Naive B cell (primary cell): ENCODE measurements around the gene CEBPE. TPM values are rescaled to one million over a fixed set of nuclear protein-coding genes. Genes with fewer than 3 reads are reported as not detected.

Experiments used
- ATAC-seq, 2 donors: fragments of 150-1000 bp; cut with Tn5 transposase; 2 replicates each; pipeline ENCODE4 v1.10.0; 2021; ENCODE audit warnings: low read depth in 2 of 2, mild to moderate bottlenecking in 2 of 2, moderate library complexity in 2 of 2
- DNase-seq: peaks from one replicate; pipeline ENCODE4 v3.0.0; 2022
- H3K27ac Mint-ChIP-seq, 6 donors: one replicate each; pipeline ENCODE4 v1.8.0; 2020 to 2022; ENCODE audit warnings: mild to moderate bottlenecking in 6 of 6, mixed read lengths in 6 of 6, moderate library complexity in 5 of 6, inconsistent platforms in 2 of 6
- H3K27me3 Mint-ChIP-seq, 3 donors: one replicate each; pipeline ENCODE4 v1.8.0; 2021 to 2022; ENCODE audit warnings: mixed read lengths in 3 of 3, mild to moderate bottlenecking in 1 of 3
- H3K36me3 Mint-ChIP-seq, 2 donors: one replicate each; pipeline ENCODE4 v1.8.0; 2020 to 2022; ENCODE audit warnings: mixed read lengths in 2 of 2, inconsistent platforms in 1 of 2, mild to moderate bottlenecking in 1 of 2
- H3K4me1 Mint-ChIP-seq, 3 donors: one replicate each; pipeline ENCODE4 v1.8.0; 2020 to 2022; ENCODE audit warnings: mixed read lengths in 3 of 3, inconsistent platforms in 1 of 3, mild to moderate bottlenecking in 1 of 3, moderate library complexity in 1 of 3
- H3K4me3 Mint-ChIP-seq, 8 donors: one replicate each; pipeline ENCODE4 v1.8.0; 2020 to 2022; ENCODE audit warnings: mild to moderate bottlenecking in 8 of 8, mixed read lengths in 8 of 8, moderate library complexity in 8 of 8, inconsistent platforms in 2 of 8
- H3K9me3 Mint-ChIP-seq, 7 donors: one replicate each; pipeline ENCODE4 v1.8.0; 2020 to 2022; ENCODE audit warnings: mixed read lengths in 7 of 7, mild to moderate bottlenecking in 5 of 7, inconsistent platforms in 2 of 7, moderate library complexity in 1 of 7
- polyA plus RNA-seq, 6 donors: library from polyadenylated mRNA; unstranded; fragments of 300-500 nt; fragmentation: Illumina TruSeq; gene quantifications; one replicate each; pipeline ENCODE4 v1.2.3, GENCODE V29; 2021; ENCODE audit warnings: low read depth in 6 of 6

Gene CEBPE
- under 1 TPM in 4 of 6 donors, not detected in 2; 0.32 to 0.61 (median 0.44) TPM for polyA plus RNA-seq

DNA sequence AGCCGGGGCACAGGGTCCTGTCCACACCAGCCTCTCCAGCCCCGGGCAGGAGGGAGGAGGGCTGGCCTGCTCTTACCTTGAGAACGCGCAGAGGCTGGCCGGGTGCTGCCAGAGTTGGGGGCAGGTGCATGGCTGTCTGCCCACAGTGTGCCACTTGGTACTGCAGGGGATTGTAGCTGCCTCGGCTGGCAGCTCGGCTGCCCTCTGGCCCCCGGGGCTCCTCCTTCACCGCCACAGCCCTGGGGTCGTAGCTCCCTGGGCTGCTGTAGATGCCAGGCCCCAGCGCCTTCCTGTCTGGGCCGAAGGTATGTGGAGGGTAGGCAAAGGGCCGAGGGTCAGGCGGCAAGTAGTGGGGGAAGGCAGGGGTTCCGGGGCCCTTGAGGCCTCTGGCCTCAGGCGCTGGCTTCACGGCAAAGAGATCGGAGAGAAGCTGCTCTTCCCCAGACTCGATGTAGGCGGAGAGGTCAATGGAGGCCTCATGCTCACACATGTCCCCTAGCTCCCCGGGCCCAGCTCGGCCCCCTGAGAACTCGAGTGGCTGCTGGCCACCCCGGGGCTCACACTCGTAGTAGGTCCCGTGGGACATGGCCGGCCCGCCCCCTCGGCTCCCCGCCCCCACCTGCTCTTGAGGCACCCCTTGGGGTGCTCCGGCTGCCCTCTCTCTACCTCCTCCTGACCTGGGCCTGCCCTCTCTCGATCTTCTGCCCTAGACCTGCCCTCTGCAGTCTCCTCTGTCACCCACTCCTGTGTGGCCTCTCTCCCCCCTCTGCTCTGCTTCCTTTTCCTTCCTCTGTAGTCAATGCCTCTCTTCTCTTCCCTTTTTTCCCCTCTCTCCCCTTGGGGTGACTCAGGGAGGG lies at the start of gene CEBPE:
Gene CEBPE (minus strand): TSS at position 750 of the 857 bp plus-strand sequence. CDS start 164 bp downstream, at position 586.
- H3K36me3 Mint-ChIP-seq = no peaks in the 10 kb centered on the region
- ATAC-seq = no peak
- peak within 1 kb of the TSS; percentile 70 to 97 (median 93) for H3K27ac Mint-ChIP-seq
- H3K4me3 Mint-ChIP-seq = peak within 1 kb of the TSS; percentile 22 to 91 (median 84)
- H3K4me1 Mint-ChIP-seq = peaks cover 30 to 37% (median 34%) of the 10 kb centered on the region in 3 donors
- DNase-seq = no peak
- peaks cover 13 to 21% (median 18%) of the 10 kb centered on the region in 3 donors for H3K27me3 Mint-ChIP-seq
- no peaks in the 10 kb centered on the region for H3K9me3 Mint-ChIP-seq

DNA sequence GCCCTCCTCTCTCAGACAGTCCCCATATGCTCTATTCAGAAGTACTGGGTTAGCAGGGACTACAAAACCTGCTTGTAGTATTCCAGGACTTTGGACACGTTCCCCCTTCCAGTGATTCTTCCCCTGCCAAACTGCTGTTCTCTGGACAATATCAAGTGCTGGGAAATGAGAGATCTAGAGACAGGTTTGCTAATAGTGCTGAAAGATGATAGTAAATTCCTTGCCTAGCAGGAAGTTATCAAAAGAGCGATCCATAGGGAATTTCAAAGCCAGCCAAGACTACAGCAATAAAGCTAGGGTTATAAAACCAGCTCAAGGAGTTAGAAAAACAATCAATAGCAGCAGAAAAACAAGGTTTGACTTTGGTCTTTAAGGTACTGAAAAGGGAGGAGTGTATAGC lies 49.2 kb upstream of the CEBPE start:
- no peak for DNase-seq
- Mint-ChIP-seq H3K9me3 (no peaks in the 10 kb centered on the region), H3K27ac (peak overlapping the region in 1 of 6 donors; percentile 2), H3K4me1 (peaks cover 0 to 5% (median 3%) of the 10 kb centered on the region in 3 donors), H3K4me3 (no peak overlapping the region), H3K27me3 (peaks cover 10 to 23% (median 21%) of the 10 kb centered on the region in 3 donors), H3K36me3 (no peaks in the 10 kb centered on the region)
- no peak for ATAC-seq

DNA sequence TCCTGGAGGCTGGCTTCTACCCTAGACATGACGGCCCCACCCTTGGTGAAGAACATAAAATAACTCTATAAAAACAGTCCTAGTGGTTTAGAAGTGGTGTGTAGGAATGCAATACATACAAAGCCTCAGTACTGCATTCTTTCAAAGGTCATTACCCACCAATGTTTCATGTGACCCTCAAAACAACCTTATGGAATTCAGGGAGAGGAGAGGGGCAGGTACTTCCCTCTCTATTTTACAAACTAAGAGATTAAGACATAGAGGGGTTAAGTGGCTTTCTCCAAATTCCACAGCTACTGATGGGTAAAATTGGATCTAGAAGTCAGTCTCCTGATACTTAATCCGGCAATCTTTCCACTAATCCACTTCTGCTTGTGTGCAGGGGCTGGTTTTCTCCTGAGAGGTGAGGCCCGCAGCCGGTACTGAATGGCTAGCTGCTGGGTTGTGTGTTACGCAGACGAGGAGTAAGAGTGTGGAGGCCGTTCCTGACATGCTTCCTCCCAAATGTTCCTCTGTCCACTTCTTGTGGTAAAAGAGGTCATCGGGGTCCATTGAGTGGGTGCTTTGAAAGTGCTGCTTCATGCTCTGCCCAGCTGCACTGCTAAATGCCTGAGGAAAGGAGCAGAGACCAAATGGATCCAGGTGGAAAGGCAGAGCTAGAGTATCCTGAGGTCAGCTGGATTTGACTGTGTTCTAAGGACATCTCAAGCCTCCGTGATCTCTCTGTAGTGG lies 48.2 kb upstream of the CEBPE start:
- H3K36me3 Mint-ChIP-seq = no peaks in the 10 kb centered on the region
- DNase-seq (no peak), ATAC-seq (no peak)
- H3K9me3 Mint-ChIP-seq = no peaks in the 10 kb centered on the region
- H3K4me3 Mint-ChIP-seq = no peak overlapping the region
- peaks cover 10 to 21% (median 18%) of the 10 kb centered on the region in 3 donors for H3K27me3 Mint-ChIP-seq
- peak overlapping the region in 1 of 6 donors; percentile 29 for H3K27ac Mint-ChIP-seq
- no peaks in the 10 kb centered on the region for H3K4me1 Mint-ChIP-seq

DNA sequence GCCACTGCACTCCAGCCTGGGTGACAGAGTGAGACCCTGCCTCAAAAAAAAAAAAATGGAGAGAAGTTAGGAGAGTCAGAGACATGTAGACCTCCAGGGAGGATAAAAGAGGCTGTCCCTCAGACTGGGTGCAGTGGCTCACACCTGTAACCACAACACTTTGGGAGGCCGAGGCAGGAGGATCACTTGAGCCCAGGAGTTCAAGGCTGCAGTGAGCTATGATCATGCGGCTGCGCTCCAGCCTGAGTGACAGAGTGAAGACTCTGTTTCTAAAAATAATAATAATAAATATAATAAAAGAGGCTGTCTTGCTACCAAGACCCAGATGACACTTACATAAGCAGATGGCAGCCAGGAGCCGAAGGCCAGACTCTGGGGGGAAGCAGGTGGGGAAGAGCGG lies 45.9 kb upstream of the CEBPE start:
- no peak overlapping the region for H3K27ac Mint-ChIP-seq
- no peaks in the 10 kb centered on the region for H3K4me1 Mint-ChIP-seq
- ATAC-seq (no peak), DNase-seq (no peak)
- no peak overlapping the region for H3K4me3 Mint-ChIP-seq
- H3K27me3 Mint-ChIP-seq = peaks cover 10 to 24% (median 21%) of the 10 kb centered on the region in 3 donors
- no peaks in the 10 kb centered on the region for H3K36me3 Mint-ChIP-seq
- H3K9me3 Mint-ChIP-seq = no peaks in the 10 kb centered on the region

DNA sequence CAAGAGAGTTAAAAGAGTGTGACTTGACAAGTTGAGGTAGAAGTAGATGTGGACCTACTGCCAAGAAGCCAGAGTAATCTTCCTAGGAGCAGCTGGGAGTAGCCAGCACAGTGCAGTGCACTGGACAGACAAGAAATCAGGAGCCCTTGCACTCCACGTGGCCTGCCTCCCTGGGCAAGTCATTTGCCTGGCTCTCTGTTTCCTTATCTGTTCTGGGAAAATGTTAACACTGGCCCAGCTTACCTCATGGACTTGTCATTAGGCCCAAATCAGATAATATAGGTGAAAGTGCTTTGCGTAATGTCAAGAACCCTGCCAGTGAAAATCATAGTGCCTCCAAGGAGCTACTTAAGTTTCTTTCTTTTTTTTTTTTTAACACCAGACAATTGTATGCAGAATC lies 45.2 kb upstream of the CEBPE start:
- Mint-ChIP-seq H3K27me3 (peaks cover 10 to 28% (median 26%) of the 10 kb centered on the region in 3 donors), H3K4me1 (no peaks in the 10 kb centered on the region)

GRCh38 chr14:23163830-23164229 lies 44.8 kb upstream of the CEBPE start:
- H3K36me3 Mint-ChIP-seq = no peaks in the 10 kb centered on the region
- no peak for DNase-seq
- H3K9me3 Mint-ChIP-seq = no peaks in the 10 kb centered on the region
- no peak for ATAC-seq
- no peak overlapping the region for H3K27ac Mint-ChIP-seq
- H3K4me3 Mint-ChIP-seq = no peak overlapping the region
- no peaks in the 10 kb centered on the region for H3K4me1 Mint-ChIP-seq
- H3K27me3 Mint-ChIP-seq = peaks cover 11 to 32% (median 30%) of the 10 kb centered on the region in 3 donors

More for the DNA sequence above, 45.2 kb upstream of the CEBPE start:
- H3K36me3 Mint-ChIP-seq = no peaks in the 10 kb centered on the region
- H3K4me3 Mint-ChIP-seq = no peak overlapping the region
- no peaks in the 10 kb centered on the region for H3K9me3 Mint-ChIP-seq
- ATAC-seq (no peak), DNase-seq (no peak)
- no peak overlapping the region for H3K27ac Mint-ChIP-seq

- H3K27me3 Mint-ChIP-seq = peaks cover 14 to 34% (median 31%) of the 10 kb centered on the region in 3 donors
- peak overlapping the region in 1 of 6 donors; percentile 34 for H3K27ac Mint-ChIP-seq
- no peaks in the 10 kb centered on the region for H3K4me1 Mint-ChIP-seq
- no peak overlapping the region for H3K4me3 Mint-ChIP-seq
- DNase-seq (no peak), ATAC-seq (no peak)
- no peaks in the 10 kb centered on the region for H3K36me3 Mint-ChIP-seq
- H3K9me3 Mint-ChIP-seq = no peaks in the 10 kb centered on the region
Observed at GRCh38 chr14:23162800-23163199, 43.7 kb upstream of the CEBPE start.

- H3K27me3 Mint-ChIP-seq = peaks cover 20 to 35% (median 34%) of the 10 kb centered on the region in 3 donors
- no peaks in the 10 kb centered on the region for H3K36me3 Mint-ChIP-seq
- no peaks in the 10 kb centered on the region for H3K4me1 Mint-ChIP-seq
- no peak overlapping the region for H3K4me3 Mint-ChIP-seq
- no peak for ATAC-seq
- no peak overlapping the region for H3K27ac Mint-ChIP-seq
- no peak for DNase-seq
- no peaks in the 10 kb centered on the region for H3K9me3 Mint-ChIP-seq
Observed at GRCh38 chr14:23162005-23162404, 43.0 kb upstream of the CEBPE start.

DNA sequence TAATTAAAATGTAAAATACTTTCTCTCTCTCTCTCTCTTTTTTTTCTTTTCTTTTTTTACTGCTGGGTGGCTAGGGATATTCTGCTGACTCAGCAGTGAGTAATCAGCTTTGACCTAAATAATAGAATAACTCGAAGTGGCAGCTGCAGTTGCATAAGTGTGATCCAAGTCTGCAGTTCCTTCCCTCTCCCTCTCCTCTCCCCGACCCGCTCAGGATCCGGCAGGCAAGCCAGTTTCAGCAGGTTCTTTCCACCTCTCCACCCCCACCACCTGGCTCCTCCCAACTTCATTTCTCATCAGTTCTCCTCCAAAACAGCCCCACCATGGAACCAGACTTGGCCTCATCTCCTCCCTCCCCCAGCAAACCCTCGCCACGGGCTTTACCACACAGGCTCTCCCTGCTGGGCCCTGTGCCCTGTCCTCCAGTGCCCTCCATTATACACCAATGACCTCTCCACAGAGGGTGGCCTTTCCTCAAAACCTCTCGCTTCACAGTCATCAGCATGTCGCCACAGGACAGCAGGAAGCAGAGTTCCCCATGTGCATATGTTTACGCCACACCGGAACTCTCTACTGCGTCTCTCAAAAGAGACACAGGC lies 42.0 kb upstream of the CEBPE start:
- Mint-ChIP-seq H3K27me3 (peaks cover 22 to 29% (median 27%) of the 10 kb centered on the region in 3 donors), H3K4me3 (peak overlapping the region in 1 of 8 donors; percentile 58), H3K9me3 (no peaks in the 10 kb centered on the region), H3K27ac (no peak overlapping the region), H3K4me1 (no peaks in the 10 kb centered on the region), H3K36me3 (no peaks in the 10 kb centered on the region)
- DNase-seq (no peak), ATAC-seq (no peak)

DNA sequence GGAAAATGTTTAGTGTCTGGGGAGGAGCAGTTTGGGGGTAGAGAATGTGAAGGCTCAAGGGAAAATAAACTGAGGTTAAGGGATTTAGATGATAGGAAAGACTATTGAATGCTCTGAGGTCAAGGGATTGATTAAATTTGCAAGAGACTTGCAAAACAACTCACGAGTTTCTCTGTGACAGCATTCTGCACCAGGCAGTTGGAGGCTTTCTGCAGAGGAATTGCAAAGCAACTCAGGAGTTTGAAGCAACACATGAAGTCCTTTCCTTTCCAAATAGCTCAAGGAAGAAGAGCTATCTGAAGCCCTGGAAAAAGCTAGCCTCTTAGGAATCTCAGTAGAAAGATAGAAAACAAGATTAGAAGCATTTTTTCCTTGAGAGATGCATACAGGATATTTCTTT lies 40.5 kb upstream of the CEBPE start:
- H3K9me3 Mint-ChIP-seq = no peaks in the 10 kb centered on the region

GRCh38 chr14:23158779-23159178 lies 39.7 kb upstream of the CEBPE start:
- Mint-ChIP-seq H3K27me3 (peaks cover 16 to 27% (median 17%) of the 10 kb centered on the region in 3 donors), H3K27ac (no peak overlapping the region), H3K36me3 (no peaks in the 10 kb centered on the region), H3K4me1 (peaks cover 0 to 1% (median 0%) of the 10 kb centered on the region in 3 donors), H3K4me3 (no peak overlapping the region), H3K9me3 (no peaks in the 10 kb centered on the region)
- ATAC-seq (no peak), DNase-seq (no peak)

More for the DNA sequence above, 40.5 kb upstream of the CEBPE start:
- Mint-ChIP-seq H3K27ac (no peak overlapping the region), H3K27me3 (peaks cover 13 to 24% (median 19%) of the 10 kb centered on the region in 3 donors), H3K36me3 (no peaks in the 10 kb centered on the region), H3K4me1 (no peaks in the 10 kb centered on the region), H3K4me3 (no peak overlapping the region)
- DNase-seq (no peak), ATAC-seq (no peak)

DNA sequence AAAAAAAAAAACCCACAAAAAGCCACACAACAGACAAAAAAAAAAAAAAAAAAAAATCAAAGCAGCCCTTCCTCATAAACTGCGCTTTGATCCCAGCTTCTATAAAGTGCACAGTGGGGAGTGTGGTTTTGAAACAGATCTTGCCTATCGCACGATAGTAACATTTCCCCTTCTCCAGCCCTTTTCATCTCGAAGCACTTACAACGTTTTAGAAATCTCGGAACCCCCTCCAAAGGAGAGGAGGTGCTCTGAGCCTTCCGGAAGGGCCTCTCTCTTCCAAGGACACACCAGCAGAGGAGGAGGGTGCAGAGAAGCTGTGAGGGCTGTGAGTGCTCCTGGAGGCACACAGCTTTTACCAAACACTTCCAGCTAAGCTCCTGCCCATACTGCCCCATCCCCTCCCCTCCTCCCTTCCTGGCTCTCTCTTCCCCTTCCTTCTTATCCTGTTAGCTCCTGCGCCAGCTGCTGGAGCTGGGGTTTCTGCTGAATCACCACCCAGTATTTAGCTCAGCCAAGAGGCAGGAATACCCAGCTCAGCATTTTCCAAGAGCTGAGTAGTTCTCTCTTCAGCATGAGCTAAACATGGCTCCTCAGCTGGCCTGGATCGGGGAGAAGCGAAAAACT lies 36.0 kb upstream of the CEBPE start:
- H3K27ac Mint-ChIP-seq = no peak overlapping the region
- H3K4me3 Mint-ChIP-seq = no peak overlapping the region
- H3K27me3 Mint-ChIP-seq = peaks cover 24 to 28% (median 27%) of the 10 kb centered on the region in 3 donors
- DNase-seq (no peak), ATAC-seq (no peak)
- H3K9me3 Mint-ChIP-seq = no peaks in the 10 kb centered on the region
- peaks cover 0 to 3% (median 0%) of the 10 kb centered on the region in 3 donors for H3K4me1 Mint-ChIP-seq
- H3K36me3 Mint-ChIP-seq = no peaks in the 10 kb centered on the region
